Panc1 (cell line): ENCODE measurements around the gene LIPT2. TPM values are rescaled to one million over a fixed set of nuclear protein-coding genes. Genes with fewer than 3 reads are reported as not detected.

Source experiments
- ATAC-seq: fragments of 200-7000 bp; cut with Tn5 transposase; 2 replicates; pipeline ENCODE4 v1.9.1; 2020; ENCODE audit warnings: mild to moderate bottlenecking, moderate library complexity
- BruUV-seq: library from RNA; stranded (reverse); fragments of 400-500 nt; replicated peaks from 2 replicates; lab custom pipeline; 2021; lab: Mats Ljungman, UMichigan
- CTCF ChIA-PET: fragments of 300-600 bp; sonication (Branson Sonifier 250); formaldehyde crosslinking; loops from one replicate; lab custom pipeline; 2022; ENCODE audit warnings: antibody characterized with exemption; lab: Charles Lee
- POLR2A ChIA-PET: fragments of 300-600 bp; sonication (Branson Sonifier 250); formaldehyde crosslinking; loops from one replicate; lab custom pipeline; 2022; ENCODE audit warnings: antibody characterized with exemption; lab: Charles Lee
- DNase-seq: peaks from one replicate; pipeline ENCODE4 v3.0.0-alpha.2; 2010; ENCODE audit warnings: low read depth, low spot score
- H3K27ac ChIP-seq: 2 replicates; pipeline ENCODE4 v1.5.1; 2011; ENCODE audit warnings: mild to moderate bottlenecking, low read length, inconsistent platforms
- H3K27me3 ChIP-seq: fragments of 200-500 bp; sonication (Bioruptor generic); 2 replicates; pipeline ENCODE4 v1.6.0; 2014; ENCODE audit warnings: low read length, inconsistent platforms; ENCODE audit not compliant: control insufficient read depth, insufficient read depth
- H3K36me3 ChIP-seq: fragments of 200-500 bp; sonication (Bioruptor generic); 2 replicates; pipeline ENCODE4 v1.5.1; 2014; ENCODE audit warnings: inconsistent platforms, mild to moderate bottlenecking, low read length, moderate library complexity; ENCODE audit not compliant: control insufficient read depth, insufficient read depth
- H3K4me1 ChIP-seq: 2 replicates; pipeline ENCODE4 v1.5.1; 2011; ENCODE audit warnings: inconsistent platforms, mild to moderate bottlenecking, low read length, moderate library complexity; ENCODE audit not compliant: control insufficient read depth, insufficient read depth
- H3K4me3 ChIP-seq, 2 experiments: 2 replicates each; pipeline ENCODE4 v1.5.1; 2011 to 2012; ENCODE audit warnings: low read depth in 2 of 2, low read length in 2 of 2, mild to moderate bottlenecking in 2 of 2, inconsistent platforms in 1 of 2, moderate library complexity in 1 of 2
- H3K9me3 ChIP-seq: fragments of 200-500 bp; sonication (Bioruptor generic); 2 replicates; pipeline ENCODE4 v1.5.1; 2014; ENCODE audit warnings: low read depth, mild to moderate bottlenecking, inconsistent platforms, low read length, moderate library complexity; ENCODE audit not compliant: control insufficient read depth, insufficient read depth
- POLR2AphosphoS5 ChIP-seq: IDR thresholded peaks from 2 replicates; pipeline ENCODE4 v1.6.1; 2012; ENCODE audit warnings: mild to moderate bottlenecking, low read depth, low read length, moderate library complexity
- REST ChIP-seq, 2 experiments: IDR thresholded peaks; 2 replicates each; pipeline ENCODE4 v1.6.1; 2011 to 2012; ENCODE audit warnings: low read depth in 2 of 2, control low read depth in 1 of 2, low read length in 1 of 2, mild to moderate bottlenecking in 1 of 2, moderate library complexity in 1 of 2; ENCODE audit not compliant: insufficient read depth in 1 of 2
- SIN3A ChIP-seq: IDR thresholded peaks from 2 replicates; pipeline ENCODE4 v1.6.1; 2012; ENCODE audit warnings: low read depth, mild to moderate bottlenecking, low read length, moderate library complexity, borderline replicate concordance; ENCODE audit not compliant: insufficient read depth
- TCF7L2 ChIP-seq: IDR thresholded peaks from 2 replicates; pipeline ENCODE4 v1.6.1; 2011; ENCODE audit warnings: mild to moderate bottlenecking, low read depth, low read length, inconsistent platforms
- in situ Hi-C: cut with HindIII; loops from 2 replicates; pipeline ENCODE4 v1.10.0; 2016; ENCODE audit warnings: low sequenced_read_pairs, low pct_unique_long_range_greater_than_20kb
- intact Hi-C: fragments of 100-400 bp; cut with micrococcal nuclease; formaldehyde crosslinking; loops from one replicate; pipeline ENCODE4 v1.10.0; 2022; ENCODE audit not compliant: unreplicated experiment
- total RNA-seq: library from RNA; stranded (reverse); gene quantifications from one replicate; pipeline ENCODE4 v1.2.1, GENCODE V29; 2021; ENCODE audit not compliant: unreplicated experiment
- TF ChIP-seq, protein P1 (sequence below): fragments of 450-650 bp; IDR thresholded peaks from 2 replicates; pipeline ENCODE4 v1.5.1; 2017; ENCODE audit warnings: mild to moderate bottlenecking

Gene LIPT2
- total RNA-seq, 1 experiment from 2014 or later = 6.2 TPM

- ChIA-PET POLR2A (no interaction called here), CTCF (no interaction called here)
- Histone ChIP-seq H3K4me1 (no peaks in the 10 kb centered on the region), H3K27ac (no peak overlapping the region), H3K4me3 (no peak overlapping the region), H3K9me3 (no peaks in the 10 kb centered on the region), H3K36me3 (no peaks in the 10 kb centered on the region), H3K27me3 (peaks cover 6% of the 10 kb centered on the region)
- ATAC-seq (no peak), DNase-seq (no peak)
- BruUV-seq = no TSS peak
- intact Hi-C loops = no loop called here
- in situ Hi-C loops = no loop called here
- TF ChIP-seq SIN3A (no peak), TCF7L2 (no peak), POLR2AphosphoS5 (no peak), REST (IDR thresholded peaks at IDR 0.05; ENCODE audit: insufficient read depth in 1 of 2, low read depth in 2 of 2, low read length in 1 of 2) (no peak)
- TF ChIP-seq, protein P1, sequence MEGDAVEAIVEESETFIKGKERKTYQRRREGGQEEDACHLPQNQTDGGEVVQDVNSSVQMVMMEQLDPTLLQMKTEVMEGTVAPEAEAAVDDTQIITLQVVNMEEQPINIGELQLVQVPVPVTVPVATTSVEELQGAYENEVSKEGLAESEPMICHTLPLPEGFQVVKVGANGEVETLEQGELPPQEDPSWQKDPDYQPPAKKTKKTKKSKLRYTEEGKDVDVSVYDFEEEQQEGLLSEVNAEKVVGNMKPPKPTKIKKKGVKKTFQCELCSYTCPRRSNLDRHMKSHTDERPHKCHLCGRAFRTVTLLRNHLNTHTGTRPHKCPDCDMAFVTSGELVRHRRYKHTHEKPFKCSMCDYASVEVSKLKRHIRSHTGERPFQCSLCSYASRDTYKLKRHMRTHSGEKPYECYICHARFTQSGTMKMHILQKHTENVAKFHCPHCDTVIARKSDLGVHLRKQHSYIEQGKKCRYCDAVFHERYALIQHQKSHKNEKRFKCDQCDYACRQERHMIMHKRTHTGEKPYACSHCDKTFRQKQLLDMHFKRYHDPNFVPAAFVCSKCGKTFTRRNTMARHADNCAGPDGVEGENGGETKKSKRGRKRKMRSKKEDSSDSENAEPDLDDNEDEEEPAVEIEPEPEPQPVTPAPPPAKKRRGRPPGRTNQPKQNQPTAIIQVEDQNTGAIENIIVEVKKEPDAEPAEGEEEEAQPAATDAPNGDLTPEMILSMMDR = no peak
These were observed 28.2 kb downstream of the LIPT2 start for GRCh38 chr11:74465291-74465708.

- DNase-seq (no peak), ATAC-seq (no peak)
- intact Hi-C loops (no loop called here), in situ Hi-C loops (no loop called here)
- H3K36me3 ChIP-seq = no peaks in the 10 kb centered on the region
- TF ChIP-seq, protein P1 = no peak
- TF ChIP-seq REST (IDR thresholded peaks at IDR 0.05; ENCODE audit: insufficient read depth in 1 of 2, low read depth in 2 of 2, low read length in 1 of 2) = no peak
- no peak for TF ChIP-seq POLR2AphosphoS5
- TF ChIP-seq SIN3A = no peak
- no peak for TF ChIP-seq TCF7L2
- no peak overlapping the region for H3K4me3 ChIP-seq
- H3K4me1 ChIP-seq = no peaks in the 10 kb centered on the region
- BruUV-seq = no TSS peak
- peaks cover 6% of the 10 kb centered on the region for H3K27me3 ChIP-seq
- no peak overlapping the region for H3K27ac ChIP-seq
- POLR2A ChIA-PET = no interaction called here
- CTCF ChIA-PET = interaction anchor here (1.2 kb wide), 1 partner anchor 12 kb away, joined by 6 read pairs; no protein-coding TSS in a partner anchor
- no peaks in the 10 kb centered on the region for H3K9me3 ChIP-seq
These were observed 28.8 kb downstream of the LIPT2 start for GRCh38 chr11:74464746-74465145.
